GM23338 (cell line): ENCODE results near the gene NBPF1. TPM values are rescaled to one million over a fixed set of nuclear protein-coding genes. Genes with fewer than 3 reads are reported as not detected.
"Not testable (repeated sequence)": the region's sequence is repeated elsewhere in the genome, so short reads cannot be mapped to it uniquely, and the experiment has no call there.

Source experiments
- ATAC-seq: fragments of 200-7000 bp; cut with Tn5 transposase; 3 replicates; pipeline ENCODE4 v1.9.1; 2020
- DNase-seq: peaks from one replicate; pipeline ENCODE4 v3.0.0-alpha.2; 2015; ENCODE audit warnings: low spot score
- H2AFZ ChIP-seq: fragments of 200-600 bp; sonication (generic); 2 replicates; pipeline ENCODE4 v1.8.0; 2016; ENCODE audit warnings: antibody characterized with exemption, mild to moderate bottlenecking, moderate library complexity
- H3F3A ChIP-seq: fragments of 200-600 bp; sonication (generic); replicated peaks from 2 replicates; pipeline ENCODE4 v1.8.0; 2017; ENCODE audit warnings: antibody characterized with exemption, mixed run types, low read depth
- H3K27ac ChIP-seq: fragments of 200-600 bp; sonication (generic); 2 replicates; pipeline ENCODE4 v1.6.1; 2016; ENCODE audit warnings: low read depth
- H3K27me3 ChIP-seq: fragments of 200-600 bp; sonication (generic); 2 replicates; pipeline ENCODE4 v1.8.0; 2016; ENCODE audit warnings: mild to moderate bottlenecking, mixed run types, moderate library complexity; ENCODE audit not compliant: insufficient read depth
- H3K36me3 ChIP-seq: fragments of 200-600 bp; sonication (generic); 2 replicates; pipeline ENCODE4 v1.8.0; 2016; ENCODE audit warnings: mild to moderate bottlenecking; ENCODE audit not compliant: insufficient read depth
- H3K4me1 ChIP-seq: fragments of 200-600 bp; sonication (generic); 2 replicates; pipeline ENCODE4 v1.8.0; 2016; ENCODE audit warnings: mild to moderate bottlenecking, moderate library complexity; ENCODE audit not compliant: insufficient read depth
- H3K4me2 ChIP-seq: fragments of 200-600 bp; sonication (generic); 2 replicates; pipeline ENCODE4 v1.7.1; 2017; ENCODE audit warnings: mixed run types
- H3K4me3 ChIP-seq: fragments of 200-600 bp; sonication (generic); 2 replicates; pipeline ENCODE4 v1.6.1; 2016; ENCODE audit warnings: mixed run types
- H3K79me2 ChIP-seq: fragments of 200-600 bp; sonication (generic); replicated peaks from 2 replicates; pipeline ENCODE4 v1.8.0; 2017; ENCODE audit warnings: mild to moderate bottlenecking; ENCODE audit not compliant: insufficient read depth
- H3K9me2 ChIP-seq: fragments of 200-600 bp; sonication (generic); 2 replicates; pipeline ENCODE4 v1.8.0; 2017; ENCODE audit not compliant: insufficient read depth
- H4K20me1 ChIP-seq: fragments of 200-600 bp; sonication (generic); replicated peaks from 2 replicates; pipeline ENCODE4 v1.8.0; 2017; ENCODE audit warnings: mild to moderate bottlenecking; ENCODE audit not compliant: insufficient read depth
- H3K27ac Mint-ChIP-seq: 2 replicates; pipeline ENCODE4 v1.8.0; 2020; ENCODE audit warnings: inconsistent platforms, mild to moderate bottlenecking, moderate library complexity, mixed read lengths
- H3K27me3 Mint-ChIP-seq: 3 replicates; pipeline ENCODE4 v1.8.0; 2022; ENCODE audit warnings: low read depth, mild to moderate bottlenecking, moderate library complexity, mixed read lengths, inconsistent platforms; ENCODE audit not compliant: insufficient read depth, poor library complexity
- H3K36me3 Mint-ChIP-seq: 3 replicates; pipeline ENCODE4 v1.8.0; 2021; ENCODE audit warnings: low read depth, mild to moderate bottlenecking, inconsistent platforms, moderate library complexity, mixed read lengths
- H3K4me1 Mint-ChIP-seq: 3 replicates; pipeline ENCODE4 v1.8.0; 2020; ENCODE audit warnings: mild to moderate bottlenecking, inconsistent platforms, mixed read lengths
- H3K4me3 Mint-ChIP-seq: 3 replicates; pipeline ENCODE4 v1.8.0; 2021; ENCODE audit warnings: moderate library complexity, mild to moderate bottlenecking, inconsistent platforms, mixed read lengths
- H3K9me3 Mint-ChIP-seq: 3 replicates; pipeline ENCODE4 v1.8.0; 2020; ENCODE audit warnings: moderate library complexity, mild to moderate bottlenecking, inconsistent platforms, mixed read lengths
- CREB1 ChIP-seq: fragments of 250-450 bp; sonication (Bioruptor Pico); IDR thresholded peaks from 2 replicates; pipeline ENCODE4 v1.5.0; 2020; ENCODE audit warnings: low read depth, mild to moderate bottlenecking, moderate library complexity
- EZH2 ChIP-seq: fragments of 200-600 bp; sonication (generic); IDR thresholded peaks from one replicate; pipeline ENCODE4 v1.8.0; 2017; ENCODE audit warnings: antibody characterized with exemption, mild to moderate bottlenecking, low read depth; ENCODE audit not compliant: unreplicated experiment
- EZH2phosphoT487 ChIP-seq: fragments of 200-600 bp; sonication (generic); IDR thresholded peaks from one replicate; pipeline ENCODE4 v1.8.1; 2018; ENCODE audit warnings: antibody characterized with exemption; ENCODE audit not compliant: unreplicated experiment
- JUNB ChIP-seq: IDR thresholded peaks from one replicate; pipeline ENCODE4 v1.6.1; 2016; ENCODE audit warnings: antibody characterized with exemption; ENCODE audit not compliant: unreplicated experiment
- NANOG ChIP-seq: IDR thresholded peaks from 2 replicates; pipeline ENCODE4 v1.6.1; 2016; ENCODE audit warnings: antibody characterized with exemption, borderline replicate concordance
- POLR2AphosphoS5 ChIP-seq: IDR thresholded peaks from 2 replicates; pipeline ENCODE4 v1.6.1; 2016; ENCODE audit warnings: antibody characterized with exemption, low read depth
- STAT1 ChIP-seq: IDR thresholded peaks from one replicate; pipeline ENCODE4 v1.6.1; 2016; ENCODE audit warnings: antibody characterized with exemption; ENCODE audit not compliant: unreplicated experiment
- ZNF114 ChIP-seq: fragments of 250-450 bp; sonication (Bioruptor Pico); IDR thresholded peaks from 2 replicates; pipeline ENCODE4 v1.5.0; 2020; ENCODE audit warnings: mild to moderate bottlenecking, moderate library complexity
- ZNF331 ChIP-seq: fragments of 250-450 bp; sonication (Bioruptor Pico); IDR thresholded peaks from 2 replicates; pipeline ENCODE4 v1.5.0; 2020; ENCODE audit warnings: low read depth, mild to moderate bottlenecking, moderate library complexity
- polyA plus RNA-seq: library from polyadenylated mRNA; unstranded; fragments of >200 nt; fragmentation: Nextera tagmentation; extraction: Ambion mirVana; gene quantifications from 2 replicates; pipeline ENCODE4 v1.2.1, GENCODE V29; 2016
- total RNA-seq: library from RNA; depleted of rRNA; stranded (reverse); fragments of >200 nt; shearing (Covaris generic); gene quantifications from 2 replicates; pipeline ENCODE4 v1.2.3, GENCODE V29; 2014
- TF ChIP-seq, protein P1 (sequence below), 2 experiments: fragments of 200-600 bp in 1 of 2; sonication (generic) in 1 of 2; conservative IDR thresholded peaks; 2 replicates each; pipeline versions ENCODE4 v1.5.1 to v1.6.1; 2016 to 2017; ENCODE audit warnings: antibody characterized with exemption in 2 of 2, low read depth in 2 of 2, mild to moderate bottlenecking in 2 of 2, moderate library complexity in 1 of 2
- TF ChIP-seq, protein P2 (sequence below): IDR thresholded peaks from one replicate; pipeline ENCODE4 v1.6.1; 2018; ENCODE audit warnings: antibody characterized with exemption; ENCODE audit not compliant: unreplicated experiment

Gene NBPF1
- total and polyA plus RNA-seq, 2 experiments from 2014 or later = 9.5 to 11.8 TPM

DNA sequence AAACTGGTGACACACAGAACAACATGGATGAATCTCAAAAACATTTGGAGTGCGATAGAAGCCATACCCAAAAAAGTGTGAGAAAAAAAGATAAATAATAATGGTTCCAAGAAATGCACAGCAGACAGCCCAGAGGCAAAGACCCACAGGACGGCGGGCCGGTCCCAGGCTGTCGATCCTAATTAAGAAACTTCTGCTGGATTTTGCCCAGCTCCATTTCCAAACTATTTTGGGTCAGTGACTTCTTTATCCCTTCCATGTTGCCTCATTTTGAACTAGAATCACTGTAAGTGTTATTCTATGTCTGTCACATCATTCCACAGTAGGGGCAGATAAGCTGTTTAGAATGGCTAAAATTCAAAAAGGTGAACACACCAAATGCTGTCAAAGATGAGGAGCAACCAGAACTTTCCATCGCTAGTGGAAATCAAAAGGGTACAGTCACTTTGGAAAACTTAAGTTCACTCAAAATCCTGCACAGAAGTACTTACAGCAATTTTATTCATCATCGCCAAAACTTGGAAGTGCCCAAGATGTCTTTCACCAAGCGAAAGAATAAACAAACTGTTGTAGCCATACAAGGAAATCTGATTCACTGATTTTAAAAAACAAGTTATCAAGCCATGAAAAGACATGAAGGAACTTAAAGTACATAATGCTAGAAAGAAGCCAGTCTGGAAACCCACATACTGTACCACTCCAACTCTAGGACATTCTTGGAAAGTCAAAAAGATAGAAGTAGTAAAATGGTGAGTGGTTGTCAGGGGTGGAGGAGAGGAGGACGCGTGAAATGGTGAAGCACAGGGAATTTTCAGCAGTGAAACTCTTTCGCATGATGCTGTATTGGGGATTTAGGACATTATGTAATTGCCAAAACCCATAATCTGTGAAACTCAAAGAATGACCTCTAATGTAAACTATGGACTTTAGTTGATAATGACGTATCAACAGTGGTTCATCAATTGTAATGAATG is 7.5 kb downstream of the NBPF1 start:
- DNase-seq (no peak), ATAC-seq (no peak)
- Mint-ChIP-seq H3K4me3 (no peak overlapping the region), H3K9me3 (no peaks in the 10 kb centered on the region), H3K27ac (no peak overlapping the region), H3K27me3 (no peaks in the 10 kb centered on the region), H3K4me1 (no peaks in the 10 kb centered on the region), H3K36me3 (no peaks in the 10 kb centered on the region)
- peaks cover 7% of the 10 kb centered on the region; the same call in 1 of the 2 replicates for H3K27me3 ChIP-seq
- 0 out of 2 replicates have a peak, but pooled peaks cover 10% of the 10 kb centered on the region for H3K36me3 ChIP-seq
- H3K27ac ChIP-seq = no peak overlapping the region
- H3K4me3 ChIP-seq = no peak overlapping the region
- H3K79me2 ChIP-seq = peaks cover 9% of the 10 kb centered on the region; the same call in 1 of the 2 replicates
- H2AFZ ChIP-seq = no peak overlapping the region
- H4K20me1 ChIP-seq = peaks cover 14% of the 10 kb centered on the region
- no peak for TF ChIP-seq EZH2phosphoT487
- TF ChIP-seq, protein P1, sequence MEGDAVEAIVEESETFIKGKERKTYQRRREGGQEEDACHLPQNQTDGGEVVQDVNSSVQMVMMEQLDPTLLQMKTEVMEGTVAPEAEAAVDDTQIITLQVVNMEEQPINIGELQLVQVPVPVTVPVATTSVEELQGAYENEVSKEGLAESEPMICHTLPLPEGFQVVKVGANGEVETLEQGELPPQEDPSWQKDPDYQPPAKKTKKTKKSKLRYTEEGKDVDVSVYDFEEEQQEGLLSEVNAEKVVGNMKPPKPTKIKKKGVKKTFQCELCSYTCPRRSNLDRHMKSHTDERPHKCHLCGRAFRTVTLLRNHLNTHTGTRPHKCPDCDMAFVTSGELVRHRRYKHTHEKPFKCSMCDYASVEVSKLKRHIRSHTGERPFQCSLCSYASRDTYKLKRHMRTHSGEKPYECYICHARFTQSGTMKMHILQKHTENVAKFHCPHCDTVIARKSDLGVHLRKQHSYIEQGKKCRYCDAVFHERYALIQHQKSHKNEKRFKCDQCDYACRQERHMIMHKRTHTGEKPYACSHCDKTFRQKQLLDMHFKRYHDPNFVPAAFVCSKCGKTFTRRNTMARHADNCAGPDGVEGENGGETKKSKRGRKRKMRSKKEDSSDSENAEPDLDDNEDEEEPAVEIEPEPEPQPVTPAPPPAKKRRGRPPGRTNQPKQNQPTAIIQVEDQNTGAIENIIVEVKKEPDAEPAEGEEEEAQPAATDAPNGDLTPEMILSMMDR (conservative IDR thresholded peaks at IDR 0.05; ENCODE audit: low read depth in 2 of 2) = no peak
- TF ChIP-seq, protein P2, sequence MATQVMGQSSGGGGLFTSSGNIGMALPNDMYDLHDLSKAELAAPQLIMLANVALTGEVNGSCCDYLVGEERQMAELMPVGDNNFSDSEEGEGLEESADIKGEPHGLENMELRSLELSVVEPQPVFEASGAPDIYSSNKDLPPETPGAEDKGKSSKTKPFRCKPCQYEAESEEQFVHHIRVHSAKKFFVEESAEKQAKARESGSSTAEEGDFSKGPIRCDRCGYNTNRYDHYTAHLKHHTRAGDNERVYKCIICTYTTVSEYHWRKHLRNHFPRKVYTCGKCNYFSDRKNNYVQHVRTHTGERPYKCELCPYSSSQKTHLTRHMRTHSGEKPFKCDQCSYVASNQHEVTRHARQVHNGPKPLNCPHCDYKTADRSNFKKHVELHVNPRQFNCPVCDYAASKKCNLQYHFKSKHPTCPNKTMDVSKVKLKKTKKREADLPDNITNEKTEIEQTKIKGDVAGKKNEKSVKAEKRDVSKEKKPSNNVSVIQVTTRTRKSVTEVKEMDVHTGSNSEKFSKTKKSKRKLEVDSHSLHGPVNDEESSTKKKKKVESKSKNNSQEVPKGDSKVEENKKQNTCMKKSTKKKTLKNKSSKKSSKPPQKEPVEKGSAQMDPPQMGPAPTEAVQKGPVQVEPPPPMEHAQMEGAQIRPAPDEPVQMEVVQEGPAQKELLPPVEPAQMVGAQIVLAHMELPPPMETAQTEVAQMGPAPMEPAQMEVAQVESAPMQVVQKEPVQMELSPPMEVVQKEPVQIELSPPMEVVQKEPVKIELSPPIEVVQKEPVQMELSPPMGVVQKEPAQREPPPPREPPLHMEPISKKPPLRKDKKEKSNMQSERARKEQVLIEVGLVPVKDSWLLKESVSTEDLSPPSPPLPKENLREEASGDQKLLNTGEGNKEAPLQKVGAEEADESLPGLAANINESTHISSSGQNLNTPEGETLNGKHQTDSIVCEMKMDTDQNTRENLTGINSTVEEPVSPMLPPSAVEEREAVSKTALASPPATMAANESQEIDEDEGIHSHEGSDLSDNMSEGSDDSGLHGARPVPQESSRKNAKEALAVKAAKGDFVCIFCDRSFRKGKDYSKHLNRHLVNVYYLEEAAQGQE = no peak
- TF ChIP-seq NANOG = no peak
- no peak for TF ChIP-seq POLR2AphosphoS5
- no peak for TF ChIP-seq ZNF331 (CRISPR knock-in tag)
- no peak overlapping the region for H3K4me2 ChIP-seq
- no peaks in the 10 kb centered on the region for H3K9me2 ChIP-seq
- no peaks in the 10 kb centered on the region for H3F3A ChIP-seq
- H3K4me1 ChIP-seq = no peaks in the 10 kb centered on the region

DNA sequence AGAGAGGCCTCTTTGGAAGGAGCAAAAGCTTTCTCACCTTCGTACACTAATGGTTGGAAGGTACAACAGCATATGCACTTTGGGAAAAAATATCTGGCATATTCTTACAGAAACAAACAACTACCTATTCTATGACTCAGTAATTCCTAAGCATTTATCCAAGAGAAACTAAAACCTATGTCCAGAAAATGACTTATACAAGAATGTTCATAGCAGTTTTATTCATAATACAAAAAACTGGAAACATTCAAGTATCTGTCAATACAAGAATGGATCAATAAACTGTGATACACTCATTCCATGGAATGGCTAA is 8.2 kb downstream of the NBPF1 start:
- Histone ChIP-seq H3K36me3 (0 out of 2 replicates have a peak, but pooled peaks cover 10% of the 10 kb centered on the region), H2AFZ (no peak overlapping the region), H3K79me2 (peaks cover 3% of the 10 kb centered on the region; the same call in 1 of the 2 replicates), H3K27me3 (peaks cover under 1% of the 10 kb centered on the region; the same call in 1 of the 2 replicates), H3K4me2 (no peak overlapping the region), H3K9me2 (no peaks in the 10 kb centered on the region), H3K4me1 (no peaks in the 10 kb centered on the region), H3K4me3 (no peak overlapping the region), H3K27ac (no peak overlapping the region), H3F3A (no peaks in the 10 kb centered on the region), H4K20me1 (peaks cover 10% of the 10 kb centered on the region)
- ATAC-seq (no peak), DNase-seq (no peak)
- Mint-ChIP-seq H3K9me3 (no peaks in the 10 kb centered on the region), H3K4me1 (no peaks in the 10 kb centered on the region), H3K27ac (no peak overlapping the region), H3K4me3 (no peak overlapping the region), H3K27me3 (no peaks in the 10 kb centered on the region), H3K36me3 (no peaks in the 10 kb centered on the region)
- TF ChIP-seq EZH2 = no peak
- no peak for TF ChIP-seq JUNB
- TF ChIP-seq ZNF114 (CRISPR knock-in tag) = no peak
- TF ChIP-seq NANOG = no peak
- TF ChIP-seq CREB1 (CRISPR knock-in tag) = no peak
- TF ChIP-seq STAT1 = no peak

DNA sequence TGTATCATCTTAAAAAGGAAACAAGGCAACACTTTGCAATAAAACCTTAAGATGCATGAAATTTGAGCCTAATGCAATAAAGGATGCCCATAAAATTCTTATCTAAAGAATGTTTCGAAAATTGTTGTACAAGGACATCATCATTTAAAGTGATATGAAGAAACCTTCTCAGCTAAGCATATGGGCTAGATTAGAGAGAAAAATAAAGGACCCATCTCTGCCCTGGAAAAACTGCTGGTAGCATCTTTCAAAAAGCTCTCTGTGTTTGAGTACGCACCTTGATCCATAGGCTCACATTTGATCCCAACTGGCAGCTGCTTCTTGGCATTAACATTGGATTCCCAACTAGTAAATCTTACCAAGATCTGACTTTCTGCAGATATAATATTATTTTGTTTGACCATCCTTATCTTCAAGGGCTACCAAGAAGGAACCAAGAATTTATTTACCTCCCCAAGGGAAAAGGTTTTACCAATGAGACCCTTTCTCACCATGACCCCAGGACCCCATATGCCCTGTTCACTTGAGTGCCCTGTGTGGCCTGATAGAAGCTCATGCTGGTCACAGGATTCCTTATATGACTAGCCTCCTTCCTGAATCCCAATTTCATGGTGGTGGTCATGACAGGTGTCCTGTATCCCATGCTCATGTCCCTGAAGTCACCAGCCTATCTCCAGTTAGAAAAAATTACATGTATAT is 8.7 kb downstream of the NBPF1 start:
- H3K27ac Mint-ChIP-seq, H3K36me3 ChIP-seq, H3K36me3 Mint-ChIP-seq, H3K4me2 ChIP-seq, H3K4me3 Mint-ChIP-seq, H3K27ac ChIP-seq, H3K79me2 ChIP-seq, DNase-seq, H3K9me2 ChIP-seq, H3F3A ChIP-seq, H3K4me1 Mint-ChIP-seq, H3K9me3 Mint-ChIP-seq, H3K4me3 ChIP-seq, ATAC-seq, H3K4me1 ChIP-seq, H2AFZ ChIP-seq, H3K27me3 ChIP-seq, H3K27me3 Mint-ChIP-seq: not testable (repeated sequence)
- peaks cover 10% of the 10 kb centered on the region for H4K20me1 ChIP-seq
